WI38 (cell line): ENCODE results near the gene TMIGD3.
A peak's percentile ranks its signal among the peaks of the same experiment; 100 is the strongest.

Source experiments
- H3K4me3 ChIP-seq: 2 replicates; pipeline ENCODE4 v1.5.1; 2011; ENCODE audit warnings: low read depth, mild to moderate bottlenecking, control low read depth, low read length
- TF ChIP-seq, protein P1 (sequence below): IDR thresholded peaks from 2 replicates; pipeline ENCODE4 v1.5.1; 2012; ENCODE audit warnings: low read depth, mild to moderate bottlenecking, control low read depth, low read length

Gene TMIGD3

DNA sequence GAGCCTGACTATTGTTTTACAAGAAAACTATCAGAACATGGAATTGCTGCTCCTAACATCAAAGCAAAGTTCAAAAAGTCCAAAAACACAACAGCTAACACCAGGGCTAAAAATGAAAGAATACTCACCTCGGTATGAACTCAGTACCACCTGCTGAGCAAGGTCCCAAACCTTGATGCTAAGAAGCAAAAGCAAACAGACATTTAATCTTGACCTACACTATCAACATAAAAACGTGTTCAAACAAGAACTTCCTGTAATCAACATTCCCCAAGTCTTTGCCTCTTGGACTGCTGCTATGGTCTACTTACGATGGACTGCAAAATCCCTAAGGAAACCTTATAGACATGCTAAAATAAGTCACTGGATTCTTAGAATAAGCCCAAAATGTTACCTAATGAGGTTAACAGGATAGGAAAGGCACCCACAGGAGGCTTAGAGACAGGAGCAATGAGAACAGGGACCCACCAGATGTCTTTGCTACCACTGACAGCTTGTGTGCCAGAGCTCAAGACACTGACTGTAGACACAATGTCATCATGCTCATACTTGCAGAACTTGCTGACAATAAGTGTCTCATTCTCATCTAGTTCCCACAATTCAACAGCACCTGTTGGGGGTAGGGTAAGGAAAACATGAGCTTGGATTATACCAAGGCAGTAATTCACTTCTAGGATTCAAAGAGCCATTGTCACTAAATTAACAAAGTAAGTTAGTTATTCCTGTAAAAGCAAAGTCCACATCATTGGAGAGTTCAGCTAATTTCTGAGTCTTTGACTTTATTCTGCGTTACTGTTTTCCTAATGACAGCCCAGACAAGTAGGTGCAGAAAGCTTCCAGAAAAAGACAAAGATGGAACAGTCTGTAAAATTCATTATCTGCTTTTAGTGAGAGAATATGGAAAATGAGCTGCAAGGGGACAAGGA is 56.2 kb downstream of the TMIGD3 start:
- TF ChIP-seq, protein P1, sequence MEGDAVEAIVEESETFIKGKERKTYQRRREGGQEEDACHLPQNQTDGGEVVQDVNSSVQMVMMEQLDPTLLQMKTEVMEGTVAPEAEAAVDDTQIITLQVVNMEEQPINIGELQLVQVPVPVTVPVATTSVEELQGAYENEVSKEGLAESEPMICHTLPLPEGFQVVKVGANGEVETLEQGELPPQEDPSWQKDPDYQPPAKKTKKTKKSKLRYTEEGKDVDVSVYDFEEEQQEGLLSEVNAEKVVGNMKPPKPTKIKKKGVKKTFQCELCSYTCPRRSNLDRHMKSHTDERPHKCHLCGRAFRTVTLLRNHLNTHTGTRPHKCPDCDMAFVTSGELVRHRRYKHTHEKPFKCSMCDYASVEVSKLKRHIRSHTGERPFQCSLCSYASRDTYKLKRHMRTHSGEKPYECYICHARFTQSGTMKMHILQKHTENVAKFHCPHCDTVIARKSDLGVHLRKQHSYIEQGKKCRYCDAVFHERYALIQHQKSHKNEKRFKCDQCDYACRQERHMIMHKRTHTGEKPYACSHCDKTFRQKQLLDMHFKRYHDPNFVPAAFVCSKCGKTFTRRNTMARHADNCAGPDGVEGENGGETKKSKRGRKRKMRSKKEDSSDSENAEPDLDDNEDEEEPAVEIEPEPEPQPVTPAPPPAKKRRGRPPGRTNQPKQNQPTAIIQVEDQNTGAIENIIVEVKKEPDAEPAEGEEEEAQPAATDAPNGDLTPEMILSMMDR, result no peak
- H3K4me3 ChIP-seq, result peak overlapping the region; percentile 99

DNA sequence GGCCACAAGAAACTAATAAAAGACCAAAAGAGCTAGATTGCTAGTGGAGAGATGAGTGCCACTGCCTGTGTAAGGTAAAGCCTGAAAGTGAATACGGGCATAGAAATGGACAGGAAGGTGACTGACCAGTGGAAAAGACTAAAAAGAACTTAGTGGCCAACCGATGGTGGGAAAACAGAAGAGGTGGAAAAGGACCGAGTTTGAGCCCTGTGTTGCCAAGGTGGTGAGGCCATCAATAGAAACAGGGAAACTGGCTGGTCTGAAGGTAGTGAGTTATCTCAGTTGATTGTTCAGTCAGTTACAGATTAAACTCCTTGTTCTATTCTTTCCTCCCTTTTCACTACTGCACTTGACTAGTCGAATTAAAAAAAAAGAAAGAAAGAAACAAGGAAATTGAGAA is 56.9 kb downstream of the TMIGD3 start:
- TF ChIP-seq, protein P1, result no peak
- H3K4me3 ChIP-seq, result no peak overlapping the region

DNA sequence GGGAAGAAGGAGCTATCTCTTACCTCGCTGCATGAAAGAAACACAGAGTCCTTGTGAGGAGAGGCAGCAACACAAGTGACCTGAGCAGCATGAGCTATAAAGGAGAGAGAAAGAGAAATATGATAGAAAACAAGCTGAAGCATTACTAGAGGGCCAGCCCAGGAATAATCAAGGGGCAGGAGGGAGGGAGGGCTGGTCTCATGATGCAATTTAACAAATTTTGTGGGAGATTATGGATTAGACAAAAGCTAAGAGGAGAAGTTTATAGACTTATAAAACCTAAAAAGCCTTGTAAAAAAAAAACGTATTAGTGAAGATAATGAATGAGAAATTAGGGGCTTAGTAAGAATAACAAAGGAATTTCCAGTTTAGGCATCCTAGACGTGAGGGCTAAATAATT is 59.4 kb downstream of the TMIGD3 start:
- H3K4me3 ChIP-seq, result no peak overlapping the region
- TF ChIP-seq, protein P1, result no peak

DNA sequence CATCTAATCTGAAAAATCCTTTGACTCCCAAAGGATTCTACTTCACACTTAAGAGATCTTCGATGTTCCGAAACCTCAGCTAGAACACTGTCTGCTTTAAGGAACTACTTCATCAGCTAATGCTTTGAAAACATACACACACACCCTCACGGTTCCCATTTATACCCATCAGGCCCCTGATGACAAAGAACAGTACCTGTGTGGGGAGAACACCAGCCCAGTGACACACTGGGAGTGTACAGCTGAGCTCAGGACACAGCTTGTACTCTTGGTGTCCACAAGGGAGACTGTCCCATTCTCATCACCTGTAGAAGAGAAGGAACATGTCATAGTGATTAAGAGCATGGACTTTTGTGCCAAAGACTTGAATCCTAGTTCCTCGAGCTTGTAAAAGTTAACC is 61.0 kb downstream of the TMIGD3 start:
- TF ChIP-seq, protein P1, result no peak
- no peak overlapping the region for H3K4me3 ChIP-seq

DNA sequence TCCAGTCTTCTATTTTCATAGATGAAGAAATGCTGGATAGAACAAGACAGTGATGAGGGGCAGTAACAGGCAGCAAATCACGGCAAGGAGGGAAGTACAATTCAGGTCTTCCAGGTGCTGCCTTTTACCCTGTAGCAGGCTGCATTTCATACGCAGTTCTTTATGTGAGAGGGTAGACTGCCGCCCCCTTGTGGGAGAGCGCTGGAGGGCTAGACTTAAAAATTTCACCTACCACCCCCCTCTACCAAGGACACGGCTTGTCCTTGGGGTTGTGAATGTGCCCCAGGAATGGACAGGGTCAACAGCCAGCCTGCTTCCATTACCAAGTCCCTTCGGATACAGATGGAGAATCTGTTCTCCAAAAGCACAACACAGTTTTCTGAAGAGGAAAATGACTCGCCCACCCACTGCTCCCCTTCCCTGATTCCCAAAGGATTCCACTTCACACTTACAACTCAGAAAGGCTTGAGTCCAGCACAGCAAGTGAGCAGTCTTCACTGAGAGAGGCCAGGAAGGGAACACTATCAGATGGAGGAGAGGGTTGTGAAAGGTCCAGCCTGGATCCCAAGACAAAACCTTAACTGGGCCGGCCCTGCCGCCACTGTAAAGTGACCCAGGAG is 61.8 kb downstream of the TMIGD3 start:
- no peak overlapping the region for H3K4me3 ChIP-seq
- TF ChIP-seq, protein P1, result peak; percentile 52

DNA sequence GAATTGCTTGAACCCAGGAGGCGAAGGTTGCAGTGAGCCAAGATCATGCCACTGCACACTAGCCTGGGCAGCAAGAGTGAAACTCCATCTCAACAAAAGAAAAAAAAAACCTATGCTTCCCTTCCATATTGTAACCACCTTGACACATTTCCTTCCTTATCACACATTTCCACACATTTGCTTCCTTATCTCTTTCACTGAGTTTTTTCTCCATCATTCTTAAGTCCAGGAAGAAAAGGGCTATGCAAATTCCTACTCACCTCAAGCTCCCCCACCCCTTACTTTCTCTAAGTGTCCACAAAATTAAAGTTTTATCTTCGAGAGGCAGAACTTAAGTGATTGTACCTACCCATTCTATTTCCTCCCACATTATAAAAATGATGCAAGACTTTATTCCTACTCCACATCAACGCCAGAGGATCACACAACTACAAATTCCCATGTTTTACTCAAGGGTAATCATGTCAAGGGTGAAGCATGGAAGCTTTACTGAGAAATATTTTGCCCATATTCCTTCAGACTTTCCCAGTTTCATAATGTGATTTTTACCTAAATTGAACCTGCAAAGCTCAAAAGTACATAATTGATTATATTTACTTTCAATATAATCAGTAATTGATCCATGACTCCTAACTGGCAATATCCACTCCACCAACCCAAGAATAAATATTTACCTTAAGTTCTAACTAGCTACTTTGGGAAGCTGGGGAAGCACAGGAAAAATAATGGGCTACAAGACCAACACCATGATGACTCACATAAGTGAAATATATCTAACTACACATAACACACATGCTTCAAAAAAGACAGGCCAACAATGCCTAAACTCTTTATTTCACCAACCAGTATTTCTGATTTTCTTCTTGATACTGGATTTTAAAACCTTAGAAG is 63.7 kb downstream of the TMIGD3 start:
- TF ChIP-seq, protein P1, result no peak
- H3K4me3 ChIP-seq, result no peak overlapping the region
